HG03571 (cell line): Measurements from ENCODE around the gene PGAP6.
"Not testable (repeated sequence)": the region's sequence is repeated elsewhere in the genome, so short reads cannot be mapped to it uniquely, and the experiment has no call there.

Experiments
- ATAC-seq: cut with Tn5 transposase; IDR thresholded peaks from one replicate; pipeline ENCODE4 v1.9.1; 2021; ENCODE audit not compliant: unreplicated experiment

Gene PGAP6

GRCh38 chr16:331181-331814 is 50.5 kb downstream of the PGAP6 start:
- not testable (repeated sequence) for ATAC-seq

GRCh38 chr16:330741-331140 is 51.0 kb downstream of the PGAP6 start:
- ATAC-seq = no peak

GRCh38 chr16:325375-326145 is 56.2 kb downstream of the PGAP6 start:
- ATAC-seq = no peak

GRCh38 chr16:324451-325334 is 57.1 kb downstream of the PGAP6 start:
- no peak for ATAC-seq

GRCh38 chr16:324201-324450 is 57.7 kb downstream of the PGAP6 start:
- ATAC-seq = no peak

GRCh38 chr16:322476-323143 is 59.2 kb downstream of the PGAP6 start:
- ATAC-seq = no peak

GRCh38 chr16:321532-321931 is 60.2 kb downstream of the PGAP6 start:
- no peak for ATAC-seq
